ENCODE results near the gene MAP3K14. TPM values are rescaled to one million over a fixed set of nuclear protein-coding genes. Genes with fewer than 3 reads are reported as not detected.

MAP3K14 gene
- total RNA-seq, 1 experiment from 2014 or later, result 1.3 TPM

- in situ Hi-C loops (cut with HindIII; ENCODE audit: low pct_unique_long_range_greater_than_20kb, low sequenced_read_pairs), result no loop called here
- no peak for DNase-seq (ENCODE audit: low read depth, low spot score)
Measured at GRCh38 chr17:45273551-45273957, 43.3 kb downstream of the MAP3K14 start.

GRCh38 chr17:45271603-45272002 is 45.2 kb downstream of the MAP3K14 start:
- in situ Hi-C loops (cut with HindIII; ENCODE audit: low pct_unique_long_range_greater_than_20kb, low sequenced_read_pairs), result no loop called here
- no peak for DNase-seq (ENCODE audit: low read depth, low spot score)

- in situ Hi-C loops (cut with HindIII; ENCODE audit: low pct_unique_long_range_greater_than_20kb, low sequenced_read_pairs), result no loop called here
- DNase-seq (ENCODE audit: low read depth, low spot score), result peak; percentile 46
Measured at GRCh38 chr17:45270828-45271418, 45.9 kb downstream of the MAP3K14 start.

- in situ Hi-C loops (cut with HindIII; ENCODE audit: low pct_unique_long_range_greater_than_20kb, low sequenced_read_pairs), result no loop called here
Measured at GRCh38 chr17:45269912-45270311, 46.9 kb downstream of the MAP3K14 start.

GRCh38 chr17:45267436-45268055 is 49.3 kb downstream of the MAP3K14 start:
- in situ Hi-C loops (cut with HindIII; ENCODE audit: low pct_unique_long_range_greater_than_20kb, low sequenced_read_pairs), result no loop called here
- no peak for DNase-seq (ENCODE audit: low read depth, low spot score)

More at GRCh38 chr17:45269912-45270311, 46.9 kb downstream of the MAP3K14 start:
- DNase-seq (ENCODE audit: low read depth, low spot score), result no peak

- no peak for DNase-seq (ENCODE audit: low read depth, low spot score)
Measured at GRCh38 chr17:45266372-45266926, 50.4 kb downstream of the MAP3K14 start.

GRCh38 chr17:45265821-45266220 is 51.0 kb downstream of the MAP3K14 start:
- no peak for DNase-seq (ENCODE audit: low read depth, low spot score)
- in situ Hi-C loops (cut with HindIII; ENCODE audit: low pct_unique_long_range_greater_than_20kb, low sequenced_read_pairs), result no loop called here

More at GRCh38 chr17:45266372-45266926, 50.4 kb downstream of the MAP3K14 start:
- in situ Hi-C loops (cut with HindIII; ENCODE audit: low pct_unique_long_range_greater_than_20kb, low sequenced_read_pairs), result no loop called here

GRCh38 chr17:45264988-45265387 is 51.8 kb downstream of the MAP3K14 start:
- no peak for DNase-seq (ENCODE audit: low read depth, low spot score)
- in situ Hi-C loops (cut with HindIII; ENCODE audit: low pct_unique_long_range_greater_than_20kb, low sequenced_read_pairs), result no loop called here

GRCh38 chr17:45264430-45264829 is 52.4 kb downstream of the MAP3K14 start:
- in situ Hi-C loops (cut with HindIII; ENCODE audit: low pct_unique_long_range_greater_than_20kb, low sequenced_read_pairs), result no loop called here

GRCh38 chr17:45263477-45263860 is 53.4 kb downstream of the MAP3K14 start:
- DNase-seq (ENCODE audit: low read depth, low spot score), result no peak
- in situ Hi-C loops (cut with HindIII; ENCODE audit: low pct_unique_long_range_greater_than_20kb, low sequenced_read_pairs), result no loop called here

More at GRCh38 chr17:45264430-45264829, 52.4 kb downstream of the MAP3K14 start:
- DNase-seq (ENCODE audit: low read depth, low spot score), result no peak

GRCh38 chr17:45262516-45263476 is 54.0 kb downstream of the MAP3K14 start:
- in situ Hi-C loops (cut with HindIII; ENCODE audit: low pct_unique_long_range_greater_than_20kb, low sequenced_read_pairs), result no loop called here
- no peak for DNase-seq (ENCODE audit: low read depth, low spot score)

GRCh38 chr17:45261577-45262515 is 55.0 kb downstream of the MAP3K14 start, which contains the start of gene SPATA32:
Gene SPATA32, minus strand, starts transcription at chr17:45262094. Its CDS starts 78 bp downstream, at chr17:45262016.
- in situ Hi-C loops (cut with HindIII; ENCODE audit: low pct_unique_long_range_greater_than_20kb, low sequenced_read_pairs), result no loop called here
- DNase-seq (ENCODE audit: low read depth, low spot score), result no peak

GRCh38 chr17:45260204-45260783 is 56.5 kb downstream of the MAP3K14 start:
- in situ Hi-C loops (cut with HindIII; ENCODE audit: low pct_unique_long_range_greater_than_20kb, low sequenced_read_pairs), result no loop called here
- no peak for DNase-seq (ENCODE audit: low read depth, low spot score)

GRCh38 chr17:45258981-45259380 is 57.8 kb downstream of the MAP3K14 start:
- in situ Hi-C loops (cut with HindIII; ENCODE audit: low pct_unique_long_range_greater_than_20kb, low sequenced_read_pairs), result no loop called here

GRCh38 chr17:45257115-45257514 is 59.7 kb downstream of the MAP3K14 start:
- no peak for DNase-seq (ENCODE audit: low read depth, low spot score)
- in situ Hi-C loops (cut with HindIII; ENCODE audit: low pct_unique_long_range_greater_than_20kb, low sequenced_read_pairs), result no loop called here

More at GRCh38 chr17:45258981-45259380, 57.8 kb downstream of the MAP3K14 start:
- no peak for DNase-seq (ENCODE audit: low read depth, low spot score)

GRCh38 chr17:45256114-45256966 is 60.5 kb downstream of the MAP3K14 start:
- DNase-seq (ENCODE audit: low read depth, low spot score), result no peak
- in situ Hi-C loops (cut with HindIII; ENCODE audit: low pct_unique_long_range_greater_than_20kb, low sequenced_read_pairs), result no loop called here
